IMR-90 (cell line): Measurements from ENCODE around the gene NSF. TPM values are rescaled to one million over a fixed set of nuclear protein-coding genes. Genes with fewer than 3 reads are reported as not detected.
"Not testable (repeated sequence)": the region's sequence is repeated elsewhere in the genome, so short reads cannot be mapped to it uniquely, and the experiment has no call there.

Experiments used
- ATAC-seq: fragments of 200-7000 bp; cut with Tn5 transposase; 2 replicates; pipeline ENCODE4 v1.9.1; 2020; ENCODE audit warnings: low read depth, mild to moderate bottlenecking, moderate library complexity
- BruUV-seq: library from RNA; stranded (reverse); fragments of 400-500 nt; replicated peaks from 2 replicates; lab custom pipeline; 2021; lab: Mats Ljungman, UMichigan
- CTCF ChIA-PET: fragments of 300-600 bp; formaldehyde crosslinking; extraction: SDS; loops from one replicate; lab custom pipeline; 2021; ENCODE audit warnings: antibody characterized with exemption; lab: Yijun Ruan, JAX
- POLR2A ChIA-PET: fragments of 300-600 bp; sonication (Branson Sonifier 250); formaldehyde crosslinking; loops from one replicate; lab custom pipeline; 2022; ENCODE audit warnings: antibody characterized with exemption; ENCODE audit not compliant: unreplicated experiment; lab: Charles Lee
- DNase-seq: peaks from one replicate; pipeline ENCODE4 v3.0.0; 2013
- H2AFZ ChIP-seq: replicated peaks from 2 replicates; pipeline ENCODE3; 2013; ENCODE audit warnings: low read length, mild to moderate bottlenecking; ENCODE audit not compliant: poor library complexity
- H2AK5ac ChIP-seq: 2 replicates; pipeline ENCODE4 v1.6.1; 2013; ENCODE audit warnings: low read depth, low read length, inconsistent platforms
- H2AK9ac ChIP-seq: replicated peaks from 2 replicates; pipeline ENCODE3; 2013; ENCODE audit warnings: mild to moderate bottlenecking, low read depth, low read length, moderate library complexity; ENCODE audit not compliant: poor library complexity
- H2BK120ac ChIP-seq: 2 replicates; pipeline ENCODE4 v1.6.1; 2013; ENCODE audit warnings: low read depth, low read length, inconsistent platforms
- H2BK15ac ChIP-seq: 3 replicates; pipeline ENCODE4 v1.6.1; 2013; ENCODE audit warnings: low read depth, low read length, inconsistent platforms
- H2BK20ac ChIP-seq: 2 replicates; pipeline ENCODE4 v1.6.1; 2013; ENCODE audit warnings: low read depth, mild to moderate bottlenecking, inconsistent platforms, low read length, moderate library complexity
- H2BK5ac ChIP-seq: 2 replicates; pipeline ENCODE4 v1.6.1; 2013; ENCODE audit warnings: mild to moderate bottlenecking, low read depth, low read length, inconsistent platforms; ENCODE audit not compliant: poor library complexity, severe bottlenecking
- H3K14ac ChIP-seq: replicated peaks from 2 replicates; pipeline ENCODE4 v1.6.1; 2013; ENCODE audit warnings: low read depth, low read length, inconsistent platforms
- H3K18ac ChIP-seq: 2 replicates; pipeline ENCODE4 v1.6.1; 2013; ENCODE audit warnings: low read depth, low read length, control low read depth
- H3K23ac ChIP-seq: 2 replicates; pipeline ENCODE4 v1.6.1; 2013; ENCODE audit warnings: low read depth, low read length, inconsistent platforms
- H3K27ac ChIP-seq: 2 replicates; pipeline ENCODE4 v1.5.1; 2013; ENCODE audit warnings: mild to moderate bottlenecking, control low read depth, low read length; ENCODE audit not compliant: insufficient read depth
- H3K27me3 ChIP-seq: 2 replicates; pipeline ENCODE4 v1.6.1; 2013; ENCODE audit warnings: low read length; ENCODE audit not compliant: control insufficient read depth, insufficient read depth
- H3K36me3 ChIP-seq: 2 replicates; pipeline ENCODE4 v1.6.1; 2013; ENCODE audit warnings: low read length, mixed read lengths; ENCODE audit not compliant: control insufficient read depth, insufficient read depth
- H3K4ac ChIP-seq: 2 replicates; pipeline ENCODE4 v1.6.1; 2013; ENCODE audit warnings: low read depth, low read length, inconsistent platforms
- H3K4me1 ChIP-seq: 2 replicates; pipeline ENCODE4 v1.6.1; 2013; ENCODE audit warnings: low read length, mixed read lengths; ENCODE audit not compliant: control insufficient read depth, insufficient read depth
- H3K4me2 ChIP-seq: 2 replicates; pipeline ENCODE4 v1.6.1; 2013; ENCODE audit warnings: low read depth, mild to moderate bottlenecking, control low read depth, low read length, moderate library complexity
- H3K4me3 ChIP-seq: 2 replicates; pipeline ENCODE4 v1.5.1; 2013; ENCODE audit warnings: low read depth, mild to moderate bottlenecking, control low read depth, low read length, moderate library complexity; ENCODE audit not compliant: insufficient read depth
- H3K56ac ChIP-seq: 2 replicates; pipeline ENCODE4 v1.6.1; 2013; ENCODE audit warnings: low read length, inconsistent platforms; ENCODE audit not compliant: insufficient read depth; ENCODE audit errors: extremely low read depth
- H3K79me1 ChIP-seq, 2 experiments: 2 replicates each; pipeline ENCODE4 v1.6.1; 2013; ENCODE audit warnings: low read length in 2 of 2, inconsistent platforms in 1 of 2, low read depth in 1 of 2
- H3K9ac ChIP-seq: 2 replicates; pipeline ENCODE4 v1.6.1; 2013; ENCODE audit warnings: low read depth, low read length, control low read depth
- H3K9me1 ChIP-seq: 2 replicates; pipeline ENCODE4 v1.6.1; 2013; ENCODE audit warnings: low read length, inconsistent platforms; ENCODE audit not compliant: insufficient read depth
- H3K9me3 ChIP-seq: 2 replicates; pipeline ENCODE4 v1.6.1; 2013; ENCODE audit warnings: low read length; ENCODE audit not compliant: control insufficient read depth, insufficient read depth
- H4K20me1 ChIP-seq: 2 replicates; pipeline ENCODE4 v1.6.1; 2013; ENCODE audit warnings: low read length, inconsistent platforms; ENCODE audit not compliant: insufficient read depth
- H4K5ac ChIP-seq: 2 replicates; pipeline ENCODE4 v1.6.1; 2013; ENCODE audit warnings: mild to moderate bottlenecking, low read depth, low read length, control low read depth
- H4K8ac ChIP-seq, 2 experiments: 2 replicates each; pipeline ENCODE4 v1.6.1; 2013; ENCODE audit warnings: low read depth in 2 of 2, low read length in 2 of 2, control low read depth in 1 of 2, inconsistent platforms in 1 of 2
- H4K91ac ChIP-seq: 2 replicates; pipeline ENCODE4 v1.6.1; 2013; ENCODE audit warnings: low read depth, low read length, inconsistent platforms; ENCODE audit not compliant: insufficient read depth
- WGBS, 2 experiments: methylation state at CpG; one replicate each; pipeline versions ENCODE4 v1.1.5 to v1.1.7; 2013; ENCODE audit warnings: missing lambda C conversion rate in 2 of 2; ENCODE audit not compliant: insufficient read length in 1 of 2; ENCODE audit errors: extremely low coverage in 2 of 2; 5-methylcytosine and 5-hydroxymethylcytosine counted together
- dilution Hi-C: fragments of 300-500 bp; cut with HindIII; formaldehyde crosslinking; loops from one replicate; pipeline ENCODE4 v1.14.3; 2018; ENCODE audit warnings: low sequenced_read_pairs; ENCODE audit not compliant: unreplicated experiment
- in situ Hi-C: fragments of 300-500 bp; cut with MboI; formaldehyde crosslinking; loops from 3 replicates; pipeline ENCODE4 v1.14.3; 2019; ENCODE audit warnings: low sequenced_read_pairs, inconsistent platforms, mixed read lengths
- intact Hi-C: fragments of 100-400 bp; cut with micrococcal nuclease; formaldehyde crosslinking; loops from 2 replicates; pipeline ENCODE4 v1.10.0; 2022
- polyA plus RNA-seq, 3 experiments: library from polyadenylated mRNA; depleted of rRNA; stranded (reverse); fragments of >200 nt; gene quantifications; 2 replicates each; pipeline ENCODE4 v1.2.3, GENCODE V29; 2012; ENCODE audit warnings: low replicate concordance in 1 of 3
- total RNA-seq: library from RNA; depleted of rRNA; stranded (reverse); fragments of >200 nt; gene quantifications from 2 replicates; pipeline ENCODE4 v1.2.3, GENCODE V29; 2012

Gene NSF
- total and polyA plus RNA-seq, 2 of the 4 experiments (the other 2 are of a cell fraction), result 38.9 to 110 TPM

- H2BK20ac ChIP-seq, H3K56ac ChIP-seq, H3K4ac ChIP-seq, H3K27ac ChIP-seq, H3K14ac ChIP-seq, H3K27me3 ChIP-seq, H3K79me1 ChIP-seq, H4K8ac ChIP-seq, POLR2A ChIA-PET, H2BK5ac ChIP-seq, H2BK120ac ChIP-seq, CTCF ChIA-PET, H3K9ac ChIP-seq, H3K18ac ChIP-seq, H3K9me3 ChIP-seq, H3K36me3 ChIP-seq, H3K4me1 ChIP-seq, DNase-seq, BruUV-seq, H4K91ac ChIP-seq, in situ Hi-C loops, H4K20me1 ChIP-seq, dilution Hi-C loops, H3K4me3 ChIP-seq, H3K4me2 ChIP-seq, H2AK5ac ChIP-seq, intact Hi-C loops, H2AK9ac ChIP-seq, ATAC-seq, H4K5ac ChIP-seq, H3K9me1 ChIP-seq, H2AFZ ChIP-seq, H2BK15ac ChIP-seq, H3K23ac ChIP-seq: not testable (repeated sequence)
- no CpG with 5 or more reads among the region's 4 CpGs for WGBS, 2 experiments
Observed at GRCh38 chr17:46670789-46671188, 80.3 kb downstream of the NSF start.

GRCh38 chr17:46672777-46673176 lies 82.3 kb downstream of the NSF start:
- POLR2A ChIA-PET, H2AFZ ChIP-seq, H2BK15ac ChIP-seq, H3K9me1 ChIP-seq, H3K56ac ChIP-seq, in situ Hi-C loops, H4K91ac ChIP-seq, H4K5ac ChIP-seq, H3K27me3 ChIP-seq, H3K4me3 ChIP-seq, H3K4me1 ChIP-seq, H3K4ac ChIP-seq, H2AK9ac ChIP-seq, H3K27ac ChIP-seq, H3K4me2 ChIP-seq, DNase-seq, H2AK5ac ChIP-seq, H3K18ac ChIP-seq, H3K36me3 ChIP-seq, H4K20me1 ChIP-seq, H4K8ac ChIP-seq, intact Hi-C loops, dilution Hi-C loops, H2BK20ac ChIP-seq, BruUV-seq, H3K9ac ChIP-seq, H3K9me3 ChIP-seq, H2BK5ac ChIP-seq, H3K23ac ChIP-seq, H3K79me1 ChIP-seq, H2BK120ac ChIP-seq, H3K14ac ChIP-seq, CTCF ChIA-PET: not testable (repeated sequence)
- no CpG with 5 or more reads among the region's 2 CpGs for WGBS, 2 experiments
- peak; percentile 68 for ATAC-seq
